ENCODE measurements around the gene EPHB1. TPM values are rescaled to one million over a fixed set of nuclear protein-coding genes. Genes with fewer than 3 reads are reported as not detected.

The EPHB1 gene
- total and polyA plus RNA-seq, 2 donors (not counting 3 experiments of a cell fraction or from before 2014, with no cell fraction given), result 1.3 to 5.2 TPM

GRCh38 chr3:135154186-135154585, 359.1 kb downstream of the EPHB1 start:
- H3K9me3 ChIP-seq (replicated peaks; ENCODE audit: control insufficient read depth, insufficient read depth, low read length), result peaks cover 5% of the 10 kb centered on the region
- H3K27ac ChIP-seq (ENCODE audit: insufficient read depth, low read depth, low read length), result no peak overlapping the region
- dilution Hi-C loops (cut with MboI; ENCODE audit: extremely low pct_ligation_motif_present, low sequenced_read_pairs) (no loop called here), intact Hi-C loops (cut with micrococcal nuclease) (no loop called here)
- H3K4me1 ChIP-seq (ENCODE audit: control insufficient read depth, extremely low read depth, insufficient read depth, low read length), result no peaks in the 10 kb centered on the region
- H3K9ac ChIP-seq (replicated peaks; ENCODE audit: extremely low read depth, insufficient read depth, low read length), result no peak overlapping the region
- ChIA-PET CTCF (no interaction called here), POLR2A (no interaction called here)
- H3K9me1 ChIP-seq (replicated peaks; ENCODE audit: control insufficient read depth, extremely low read depth, insufficient read depth, low read length), result no peaks in the 10 kb centered on the region
- no peak overlapping the region for H3K4me3 ChIP-seq (replicated peaks in 1 of 3; ENCODE audit: insufficient read depth in 1 of 3, low read depth in 1 of 3, low read length in 3 of 3)
- FAIRE-seq, result no peak
- H3K36me3 ChIP-seq (ENCODE audit: control insufficient read depth in 2 of 2, extremely low read depth in 1 of 2, insufficient read depth in 2 of 2, low read length in 2 of 2), result no peaks in the 10 kb centered on the region
- H3K79me2 ChIP-seq (ENCODE audit: control insufficient read depth, insufficient read depth, low read length), result no peaks in the 10 kb centered on the region
- H3K27me3 ChIP-seq (ENCODE audit: control insufficient read depth in 2 of 2, insufficient read depth in 2 of 2, low read length in 2 of 2), result no peaks in the 10 kb centered on the region
- no TSS peak for BruUV-seq (replicated peaks)
- no peak overlapping the region for H2AFZ ChIP-seq (ENCODE audit: low read depth, low read length)
- H3K4me2 ChIP-seq (ENCODE audit: insufficient read depth, low read length), result no peak overlapping the region
- no peak for DNase-seq (ENCODE audit: low read depth, low spot score)
- TF ChIP-seq GATA2 (IDR thresholded peaks at IDR 0.05; ENCODE audit: insufficient read depth, insufficient read length, low read depth, low read length) (no peak), JUN (IDR thresholded peaks at IDR 0.05; ENCODE audit: borderline replicate concordance, insufficient read depth, insufficient read length, low read depth) (no peak), POLR2AphosphoS5 (IDR thresholded peaks at IDR 0.05; ENCODE audit: insufficient read depth, low read depth, low read length) (no peak), MYC (IDR thresholded peaks at IDR 0.05; ENCODE audit: low read depth, low read length) (no peak)
- H4K20me1 ChIP-seq (replicated peaks; ENCODE audit: control insufficient read depth, extremely low read depth, insufficient read depth, low read length), result no peaks in the 10 kb centered on the region

DNA sequence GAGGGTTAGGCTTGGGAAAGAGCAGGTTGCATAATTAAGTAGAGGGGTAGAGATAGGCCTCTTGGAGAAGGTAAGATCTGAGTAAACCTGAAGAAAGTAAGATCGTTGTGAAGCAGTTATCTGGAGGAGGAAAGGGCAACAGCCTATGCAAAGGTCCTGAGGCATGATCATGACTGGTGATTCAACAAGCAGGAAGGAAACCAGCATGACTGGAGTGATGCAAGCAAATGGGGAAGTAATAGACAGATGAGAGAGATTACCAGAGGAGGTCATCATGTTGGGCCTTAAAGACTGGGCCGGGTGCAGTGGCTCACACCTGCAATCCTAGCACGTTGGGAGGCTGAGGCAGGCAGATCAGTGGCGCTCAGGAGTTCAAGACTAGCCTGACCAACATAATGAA, 360.2 kb downstream of the EPHB1 start:
- FAIRE-seq, result no peak
- H3K9me1 ChIP-seq (replicated peaks; ENCODE audit: control insufficient read depth, extremely low read depth, insufficient read depth, low read length), result no peaks in the 10 kb centered on the region
- no peak overlapping the region for H2AFZ ChIP-seq (ENCODE audit: low read depth, low read length)
- dilution Hi-C loops (cut with MboI; ENCODE audit: extremely low pct_ligation_motif_present, low sequenced_read_pairs), result no loop called here
- H3K4me2 ChIP-seq (ENCODE audit: insufficient read depth, low read length), result no peak overlapping the region
- CTCF ChIA-PET, result no interaction called here
- no peaks in the 10 kb centered on the region for H3K4me1 ChIP-seq (ENCODE audit: control insufficient read depth, extremely low read depth, insufficient read depth, low read length)
- peaks cover 5% of the 10 kb centered on the region for H3K9me3 ChIP-seq (replicated peaks; ENCODE audit: control insufficient read depth, insufficient read depth, low read length)
- DNase-seq (ENCODE audit: low read depth, low spot score), result no peak
- no peak overlapping the region for H3K27ac ChIP-seq (ENCODE audit: insufficient read depth, low read depth, low read length)
- no peaks in the 10 kb centered on the region for H3K79me2 ChIP-seq (ENCODE audit: control insufficient read depth, insufficient read depth, low read length)
- POLR2A ChIA-PET, result no interaction called here
- TF ChIP-seq JUN (IDR thresholded peaks at IDR 0.05; ENCODE audit: borderline replicate concordance, insufficient read depth, insufficient read length, low read depth) (no peak), EZH2 (IDR thresholded peaks at IDR 0.05; ENCODE audit: borderline replicate concordance, low read depth, low read length, severe bottlenecking) (no peak), POLR2A (IDR thresholded peaks at IDR 0.05; ENCODE audit: low read depth, low read length) (no peak), GATA2 (IDR thresholded peaks at IDR 0.05; ENCODE audit: insufficient read depth, insufficient read length, low read depth, low read length) (no peak), POLR2AphosphoS5 (IDR thresholded peaks at IDR 0.05; ENCODE audit: insufficient read depth, low read depth, low read length) (no peak), MYC (IDR thresholded peaks at IDR 0.05; ENCODE audit: low read depth, low read length) (no peak), FOS (IDR thresholded peaks at IDR 0.05; ENCODE audit: borderline replicate concordance, insufficient read depth, low read length) (no peak)
- TF ChIP-seq, protein P1, sequence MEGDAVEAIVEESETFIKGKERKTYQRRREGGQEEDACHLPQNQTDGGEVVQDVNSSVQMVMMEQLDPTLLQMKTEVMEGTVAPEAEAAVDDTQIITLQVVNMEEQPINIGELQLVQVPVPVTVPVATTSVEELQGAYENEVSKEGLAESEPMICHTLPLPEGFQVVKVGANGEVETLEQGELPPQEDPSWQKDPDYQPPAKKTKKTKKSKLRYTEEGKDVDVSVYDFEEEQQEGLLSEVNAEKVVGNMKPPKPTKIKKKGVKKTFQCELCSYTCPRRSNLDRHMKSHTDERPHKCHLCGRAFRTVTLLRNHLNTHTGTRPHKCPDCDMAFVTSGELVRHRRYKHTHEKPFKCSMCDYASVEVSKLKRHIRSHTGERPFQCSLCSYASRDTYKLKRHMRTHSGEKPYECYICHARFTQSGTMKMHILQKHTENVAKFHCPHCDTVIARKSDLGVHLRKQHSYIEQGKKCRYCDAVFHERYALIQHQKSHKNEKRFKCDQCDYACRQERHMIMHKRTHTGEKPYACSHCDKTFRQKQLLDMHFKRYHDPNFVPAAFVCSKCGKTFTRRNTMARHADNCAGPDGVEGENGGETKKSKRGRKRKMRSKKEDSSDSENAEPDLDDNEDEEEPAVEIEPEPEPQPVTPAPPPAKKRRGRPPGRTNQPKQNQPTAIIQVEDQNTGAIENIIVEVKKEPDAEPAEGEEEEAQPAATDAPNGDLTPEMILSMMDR (IDR thresholded peaks at IDR 0.05; ENCODE audit: extremely low read depth in 1 of 2, insufficient read depth in 1 of 2, low read depth in 1 of 2, low read length in 2 of 2), result no peak
- TF ChIP-seq, protein P2, sequence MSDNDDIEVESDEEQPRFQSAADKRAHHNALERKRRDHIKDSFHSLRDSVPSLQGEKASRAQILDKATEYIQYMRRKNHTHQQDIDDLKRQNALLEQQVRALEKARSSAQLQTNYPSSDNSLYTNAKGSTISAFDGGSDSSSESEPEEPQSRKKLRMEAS (IDR thresholded peaks at IDR 0.05; ENCODE audit: insufficient read depth, insufficient read length), result no peak
- no peaks in the 10 kb centered on the region for H3K27me3 ChIP-seq (ENCODE audit: control insufficient read depth in 2 of 2, insufficient read depth in 2 of 2, low read length in 2 of 2)
- no peaks in the 10 kb centered on the region for H4K20me1 ChIP-seq (replicated peaks; ENCODE audit: control insufficient read depth, extremely low read depth, insufficient read depth, low read length)
- intact Hi-C loops (cut with micrococcal nuclease), result no loop called here
- BruUV-seq (replicated peaks), result no TSS peak
- no peak overlapping the region for H3K4me3 ChIP-seq (replicated peaks in 1 of 3; ENCODE audit: insufficient read depth in 1 of 3, low read depth in 1 of 3, low read length in 3 of 3)
- H3K36me3 ChIP-seq (ENCODE audit: control insufficient read depth in 2 of 2, extremely low read depth in 1 of 2, insufficient read depth in 2 of 2, low read length in 2 of 2), result no peaks in the 10 kb centered on the region
- no peak overlapping the region for H3K9ac ChIP-seq (replicated peaks; ENCODE audit: extremely low read depth, insufficient read depth, low read length)
